ENCODE results near the gene TBC1D17. TPM values are rescaled to one million over a fixed set of nuclear protein-coding genes. Genes with fewer than 3 reads are reported as not detected.
A peak's percentile ranks its signal among the peaks of the same experiment; 100 is the strongest.

Gene TBC1D17
- total and polyA plus RNA-seq, 10 of the 15 experiments (the other 5 are each of a cell fraction or from before 2014, with no cell fraction given) = 0.42 to 20.4 (median 11.2) TPM

DNA sequence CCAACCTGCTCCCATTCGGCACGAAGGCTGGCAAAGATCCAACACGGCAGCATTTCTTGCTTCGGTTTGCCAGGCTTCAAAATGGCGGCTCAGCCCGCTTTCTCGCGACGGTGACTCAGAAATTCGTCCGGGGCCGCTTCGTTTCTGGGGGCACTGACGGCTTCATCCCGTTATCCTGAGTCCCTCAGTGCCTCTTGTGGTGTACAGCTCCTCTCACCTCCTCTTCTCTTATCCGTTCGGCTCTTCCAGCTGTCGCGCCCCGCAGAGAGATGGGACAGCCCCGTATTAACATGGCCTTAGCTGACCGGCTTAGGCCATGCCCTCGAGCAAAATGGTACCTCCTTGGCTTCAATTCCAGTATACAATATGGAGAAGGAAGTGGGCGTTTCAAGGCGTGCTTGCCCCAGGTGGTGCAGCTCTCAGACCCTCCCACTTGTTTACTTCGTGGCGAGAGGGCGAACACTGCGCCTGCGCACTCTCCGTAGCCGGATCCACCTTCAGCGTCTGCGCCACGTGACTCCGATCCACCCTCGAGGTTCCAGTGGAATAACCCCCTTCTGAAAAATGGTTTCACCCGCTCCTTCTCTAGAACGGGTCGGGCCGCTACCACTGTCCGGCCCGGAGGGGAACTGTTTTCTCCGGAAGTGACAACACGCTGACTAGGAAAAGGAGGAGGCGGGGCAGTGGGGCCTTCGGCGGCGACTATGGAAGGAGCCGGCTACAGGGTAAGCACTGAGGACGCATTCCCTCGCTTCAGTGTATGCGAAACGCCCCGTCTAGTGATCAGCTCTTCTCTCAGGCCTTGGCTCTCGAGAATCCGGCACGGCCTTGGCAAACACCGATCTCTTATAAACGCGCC, at the start of gene TBC1D17, which contains the start of gene AKT1S1 (continued):
- no peak; the same call in 1 of the 2 replicates for TF ChIP-seq DPF2 (IDR thresholded peaks at IDR 0.05)
- TF ChIP-seq POLR2A (IDR thresholded peaks at IDR 0.05; ENCODE audit: low read depth, low read length) = peak; percentile 86
- TF ChIP-seq ZBTB11 (CRISPR knock-in tag; IDR thresholded peaks at IDR 0.05) = no peak
- peak; percentile 45 for TF ChIP-seq SIX5 (IDR thresholded peaks at IDR 0.05; ENCODE audit: low read depth, low read length, severe bottlenecking)
- TF ChIP-seq NFXL1 (IDR thresholded peaks at IDR 0.05; ENCODE audit: borderline replicate concordance) = no peak
- no peak for TF ChIP-seq E4F1 (IDR thresholded peaks at IDR 0.05; ENCODE audit: borderline replicate concordance, partially characterized antibody)
- TF ChIP-seq BCL11A (IDR thresholded peaks at IDR 0.05; ENCODE audit: low read depth, low read length) = no peak
- TF ChIP-seq REST (IDR thresholded peaks at IDR 0.05; ENCODE audit: low read depth, low read length) = no peak
- TF ChIP-seq ASH2L (IDR thresholded peaks at IDR 0.05; ENCODE audit: borderline replicate concordance, low read depth) = 0 out of 2 replicates have a peak, but pooled peaks have one; percentile 40
- no peak for TF ChIP-seq CBX5 (IDR thresholded peaks at IDR 0.05; ENCODE audit: low read depth)
- no peak for TF ChIP-seq ZBTB33 (IDR thresholded peaks at IDR 0.05)
- peak; percentile 66; the same call in 1 of the 2 replicates for TF ChIP-seq SPI1 (IDR thresholded peaks at IDR 0.05; ENCODE audit: borderline replicate concordance, insufficient read depth, low read depth, low read length)
- TF ChIP-seq NFIC (IDR thresholded peaks at IDR 0.05; ENCODE audit: low read depth, low read length) = no peak
- peak; percentile 91 for TF ChIP-seq SKIL (IDR thresholded peaks at IDR 0.05; ENCODE audit: low read depth, poor library complexity, severe bottlenecking)
- TF ChIP-seq HDGF (IDR thresholded peaks at IDR 0.05) = no peak; the same call in 1 of the 2 replicates
